ENCODE measurements around the gene PRG2.

Gene PRG2

DNA sequence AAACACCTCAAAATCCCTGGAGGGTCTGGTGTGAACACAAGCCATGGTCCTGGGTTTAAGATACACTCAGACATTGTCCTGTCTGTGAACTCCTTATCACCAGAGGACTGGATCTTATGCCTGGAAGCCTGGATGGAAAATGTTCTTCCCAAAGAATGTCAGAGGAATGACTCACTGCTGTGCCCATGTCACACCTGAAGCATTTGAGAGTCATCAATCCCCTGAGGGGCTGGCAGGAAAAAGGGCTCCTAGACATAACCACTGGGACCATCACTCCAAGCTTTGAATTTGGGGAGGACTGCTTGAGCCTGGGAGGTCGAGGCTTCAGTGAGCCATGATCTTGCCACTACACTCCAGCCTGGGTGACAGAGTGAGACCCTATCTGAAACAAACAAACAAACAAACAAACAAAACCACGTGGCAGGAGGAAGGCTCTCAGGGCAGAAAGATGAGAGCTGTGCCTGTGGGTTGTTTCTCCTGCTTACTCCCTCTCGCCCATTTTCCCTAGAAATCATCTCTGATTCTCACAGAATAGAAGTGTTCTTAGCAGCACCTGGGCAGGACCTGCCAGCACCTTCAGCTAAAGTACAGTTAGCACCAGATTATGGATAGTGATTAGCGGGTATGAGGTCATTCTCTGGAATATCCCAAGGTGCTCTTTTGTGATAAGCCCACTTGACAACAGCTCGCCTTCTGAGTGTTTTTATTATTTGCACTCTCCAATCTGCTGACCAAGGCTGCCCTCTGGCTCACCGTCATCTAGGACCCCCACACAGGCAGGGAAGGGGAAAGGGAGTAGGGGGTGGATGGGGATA lies 11.9 kb upstream of the PRG2 start:
- no peak for DNase-seq
- in situ Hi-C loops (cut with HindIII; ENCODE audit: low pct_ligation_motif_present, low pct_unique_long_range_greater_than_20kb, low sequenced_read_pairs), result no loop called here

DNA sequence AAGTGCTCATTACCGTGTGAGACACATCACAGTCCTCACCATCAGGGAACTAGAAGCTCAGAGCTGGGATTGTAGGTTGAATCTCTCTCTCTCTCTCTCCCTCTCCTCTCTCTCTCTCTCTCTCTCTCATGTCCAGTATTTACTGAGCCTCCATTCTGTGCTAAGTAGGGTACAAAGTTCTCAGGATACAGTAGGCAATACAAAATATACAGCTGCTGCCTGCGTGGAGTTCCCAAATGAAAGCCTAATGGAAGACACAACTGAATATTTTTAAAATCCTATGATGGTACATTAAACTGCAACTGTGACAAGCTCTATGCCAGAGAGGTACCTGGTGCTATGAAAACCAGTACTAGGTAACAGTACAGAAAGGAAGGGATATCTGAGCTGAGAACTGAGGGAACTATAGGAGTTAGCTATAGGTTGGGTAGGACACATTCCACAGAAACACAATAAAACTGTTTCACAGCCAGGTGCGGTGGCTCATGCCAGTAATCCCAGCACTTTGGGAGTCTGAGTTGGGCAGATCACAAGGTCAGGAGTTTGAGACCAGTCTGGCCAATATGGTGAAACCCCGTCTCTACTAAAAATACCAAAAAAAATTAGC lies 9.6 kb upstream of the PRG2 start:
- in situ Hi-C loops (cut with HindIII; ENCODE audit: low pct_ligation_motif_present, low pct_unique_long_range_greater_than_20kb, low sequenced_read_pairs), result no loop called here
- DNase-seq, result no peak

DNA sequence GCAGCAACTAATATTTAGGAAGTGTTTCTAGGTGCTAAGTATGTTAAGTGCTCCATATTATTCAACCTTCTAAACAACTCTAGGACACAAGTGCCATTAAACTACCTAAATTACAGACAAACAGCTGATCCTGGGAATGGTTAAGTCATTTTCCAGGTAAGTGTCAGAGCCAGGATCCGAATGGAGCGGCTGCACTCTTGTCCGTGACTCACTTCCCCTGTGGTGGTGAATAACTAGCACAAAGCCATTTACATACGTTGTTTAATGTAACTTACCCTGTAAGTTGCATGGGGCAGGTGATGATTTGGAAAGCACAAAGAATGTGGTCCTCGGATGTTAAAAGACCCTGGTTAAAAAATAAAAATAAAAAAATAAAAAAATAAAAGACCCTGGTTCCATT lies 8.8 kb upstream of the PRG2 start:
- DNase-seq, result no peak
- in situ Hi-C loops (cut with HindIII; ENCODE audit: low pct_ligation_motif_present, low pct_unique_long_range_greater_than_20kb, low sequenced_read_pairs), result no loop called here

DNA sequence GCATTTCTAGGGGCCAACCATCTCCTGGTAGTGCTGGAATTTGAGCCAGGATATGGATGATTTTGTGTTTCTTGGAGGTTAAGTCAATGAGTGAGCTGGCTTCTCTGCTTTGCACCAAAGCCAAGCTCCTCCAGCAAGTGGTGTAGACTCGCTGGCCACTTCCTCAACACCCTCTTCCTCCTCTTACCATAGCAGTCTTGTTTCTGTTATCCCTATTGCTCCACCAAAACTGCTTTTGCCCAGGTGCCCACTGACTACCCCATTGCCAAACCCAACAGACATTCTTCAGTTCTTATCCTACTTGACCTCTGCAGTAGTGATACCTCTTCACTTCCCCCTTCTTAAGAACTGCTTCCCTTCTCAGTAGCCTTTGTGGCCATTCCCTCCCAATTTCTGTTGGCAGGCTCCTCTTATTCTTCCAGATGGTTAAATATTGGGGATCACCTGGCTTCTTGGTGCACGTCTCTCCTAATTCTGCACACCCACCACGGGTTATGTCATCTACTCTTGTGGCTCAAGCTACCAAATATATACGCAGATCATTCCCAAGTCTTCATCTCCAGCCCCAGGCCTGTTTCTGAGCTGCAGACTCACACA lies 7.0 kb upstream of the PRG2 start:
- in situ Hi-C loops (cut with HindIII; ENCODE audit: low pct_ligation_motif_present, low pct_unique_long_range_greater_than_20kb, low sequenced_read_pairs), result no loop called here
- no peak for DNase-seq

DNA sequence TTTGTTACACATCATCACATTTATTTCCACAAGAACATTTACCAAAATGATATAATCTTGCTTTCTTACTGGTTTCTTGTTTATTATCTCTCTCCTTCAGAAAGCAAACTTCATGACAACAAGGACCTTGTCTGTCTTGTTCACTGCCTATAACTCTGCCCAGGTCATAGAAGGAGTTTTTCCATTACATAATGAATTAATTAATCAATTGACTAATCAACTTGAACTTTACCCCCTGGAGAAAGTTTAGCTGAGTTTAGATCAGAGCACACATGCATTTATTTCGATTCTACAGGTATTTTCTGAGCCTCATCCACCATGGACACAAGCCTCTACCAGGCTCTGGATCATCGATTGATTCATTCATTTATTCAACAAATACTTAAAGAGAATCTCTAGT lies 6.3 kb upstream of the PRG2 start:
- in situ Hi-C loops (cut with HindIII; ENCODE audit: low pct_ligation_motif_present, low pct_unique_long_range_greater_than_20kb, low sequenced_read_pairs), result no loop called here
- DNase-seq, result no peak

DNA sequence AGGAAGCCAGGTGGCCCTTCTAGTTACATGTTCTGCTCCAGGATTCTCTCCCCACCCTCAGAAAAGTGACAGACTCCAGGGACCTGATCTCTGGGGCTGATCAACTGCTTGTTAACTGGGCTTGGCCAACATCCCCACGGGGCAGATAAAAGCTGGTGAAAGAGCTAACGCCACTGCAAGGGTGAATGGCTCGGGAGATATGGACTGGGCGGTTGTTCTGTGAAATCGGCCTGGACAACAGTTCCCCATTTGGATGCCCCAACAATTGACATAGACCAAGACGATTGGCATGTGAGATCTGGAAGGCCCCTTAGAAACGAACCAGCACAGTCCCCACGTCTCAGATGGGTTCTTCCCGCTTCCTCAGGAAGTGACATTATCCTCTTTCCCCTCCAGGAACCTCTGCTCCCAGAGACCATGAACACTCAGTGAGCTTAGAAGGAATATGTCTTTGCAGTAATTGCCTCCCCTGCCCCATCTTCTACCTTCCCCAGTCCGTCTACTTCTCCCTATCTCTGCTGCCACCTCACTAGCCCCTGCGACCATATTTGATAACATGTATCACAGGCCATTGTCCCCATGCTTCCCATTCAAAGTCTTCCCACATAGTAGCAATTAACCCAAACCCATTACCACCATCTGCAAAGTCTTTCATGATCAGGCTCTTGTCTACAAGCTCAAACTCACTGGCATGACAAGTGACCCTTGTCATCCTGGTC lies 5.6 kb upstream of the PRG2 start:
- no peak for DNase-seq
- in situ Hi-C loops (cut with HindIII; ENCODE audit: low pct_ligation_motif_present, low pct_unique_long_range_greater_than_20kb, low sequenced_read_pairs), result no loop called here

DNA sequence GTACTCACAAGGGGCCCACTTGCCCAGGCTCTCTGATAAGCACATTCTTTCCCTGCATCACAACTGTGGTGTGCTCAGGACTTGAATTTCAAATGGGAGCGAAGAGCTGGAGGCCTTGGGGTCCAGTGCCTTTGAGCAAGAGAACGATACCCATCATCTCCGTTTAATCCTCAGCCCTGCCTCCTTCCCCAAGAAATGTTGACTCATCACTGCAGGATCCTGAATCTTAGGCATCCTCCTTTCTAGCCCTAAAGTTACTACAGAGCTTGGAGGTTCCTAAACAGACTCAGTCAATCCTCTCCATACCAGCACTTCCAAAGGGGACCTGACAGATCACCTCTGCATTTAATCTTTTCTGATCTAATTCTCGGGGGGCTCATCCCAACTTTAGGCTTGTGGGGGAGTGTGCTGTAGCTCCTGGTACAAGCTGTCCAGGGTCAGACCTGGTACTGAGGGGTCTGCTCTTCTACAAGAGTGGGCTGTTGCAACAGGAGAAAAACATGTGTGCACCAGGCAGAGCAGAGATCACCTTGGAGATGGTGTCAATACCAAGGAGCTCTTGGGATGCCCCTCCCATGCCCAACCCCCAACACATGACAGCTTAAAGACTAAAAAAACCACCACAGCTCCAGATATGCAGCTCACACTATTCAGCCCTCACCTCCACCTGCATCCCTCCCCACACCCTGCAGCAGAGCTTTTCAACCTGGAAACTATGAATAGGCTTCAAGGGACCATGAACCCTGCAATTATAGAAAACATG lies 3.9 kb upstream of the PRG2 start:
- in situ Hi-C loops (cut with HindIII; ENCODE audit: low pct_ligation_motif_present, low pct_unique_long_range_greater_than_20kb, low sequenced_read_pairs), result no loop called here
- DNase-seq, result no peak

DNA sequence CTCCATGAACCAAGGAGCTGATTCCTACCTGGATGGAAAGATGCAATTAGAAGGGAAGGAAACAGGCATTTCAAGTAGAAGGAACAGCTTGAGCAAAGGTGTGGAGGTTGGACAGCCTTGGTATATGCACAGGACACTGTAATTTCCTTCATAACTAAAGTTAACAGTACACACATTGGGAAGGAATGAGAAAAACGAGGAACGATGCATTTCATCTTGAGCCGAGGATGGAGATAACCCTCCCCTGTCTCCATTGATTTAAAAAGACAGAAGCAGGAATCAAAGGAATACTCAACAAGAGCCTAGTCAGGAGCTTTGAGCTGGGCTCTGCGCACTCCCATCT lies 2.3 kb upstream of the PRG2 start:
- DNase-seq, result no peak
- in situ Hi-C loops (cut with HindIII; ENCODE audit: low pct_ligation_motif_present, low pct_unique_long_range_greater_than_20kb, low sequenced_read_pairs), result no loop called here

DNA sequence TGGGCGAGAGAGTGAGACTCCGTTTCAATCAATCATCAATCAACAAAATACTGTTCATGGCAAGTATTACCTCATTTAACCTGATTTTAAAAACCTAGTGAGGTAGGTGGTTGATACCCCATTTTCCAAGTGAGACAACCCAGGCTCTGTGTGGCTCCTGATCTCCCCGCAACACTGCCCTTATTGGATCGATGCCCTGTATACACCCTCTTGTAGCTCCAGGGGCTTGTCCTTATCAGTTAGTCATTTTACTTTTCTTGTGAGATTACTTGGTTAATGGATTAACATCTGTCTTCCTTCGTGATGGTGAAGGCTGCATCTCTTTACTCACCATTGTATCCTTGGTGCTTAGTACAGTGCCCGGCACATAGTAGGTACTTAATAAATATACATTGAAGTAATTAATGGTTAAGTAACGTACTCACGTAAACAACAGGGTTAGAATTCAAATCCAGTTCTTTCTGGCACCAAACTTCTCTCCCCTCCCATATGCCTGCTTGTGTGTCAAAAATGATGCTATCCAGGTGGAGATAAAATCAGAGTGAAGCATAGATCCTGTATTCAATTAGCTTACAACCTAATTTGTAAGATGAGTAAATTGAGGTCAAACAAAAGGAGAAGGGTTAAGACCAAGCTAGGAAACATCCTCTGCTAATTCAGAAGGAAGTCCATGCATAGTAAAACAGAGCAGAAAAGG lies 1.8 kb upstream of the PRG2 start:
- in situ Hi-C loops (cut with HindIII; ENCODE audit: low pct_ligation_motif_present, low pct_unique_long_range_greater_than_20kb, low sequenced_read_pairs), result no loop called here
- no peak for DNase-seq

DNA sequence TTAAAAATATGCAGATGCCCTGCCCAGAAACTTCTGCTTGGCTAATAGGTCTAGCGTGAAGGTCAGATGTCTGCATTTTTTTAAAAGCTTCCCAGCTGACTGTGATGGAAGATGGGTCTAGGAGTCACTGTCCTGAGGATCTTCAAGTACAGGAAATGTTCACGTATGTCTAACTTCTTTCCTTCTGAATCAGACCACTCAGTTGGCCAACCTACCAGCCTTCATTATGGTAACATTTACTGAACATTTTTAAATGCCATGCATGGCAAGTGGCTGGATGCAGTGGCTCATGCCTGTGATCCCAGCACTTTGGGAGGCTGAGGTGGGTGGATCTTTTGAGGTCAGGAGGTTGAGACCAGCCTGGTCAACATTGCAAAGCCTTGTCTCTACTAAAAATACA lies 1.1 kb upstream of the PRG2 start:
- no peak for DNase-seq
- in situ Hi-C loops (cut with HindIII; ENCODE audit: low pct_ligation_motif_present, low pct_unique_long_range_greater_than_20kb, low sequenced_read_pairs), result no loop called here

DNA sequence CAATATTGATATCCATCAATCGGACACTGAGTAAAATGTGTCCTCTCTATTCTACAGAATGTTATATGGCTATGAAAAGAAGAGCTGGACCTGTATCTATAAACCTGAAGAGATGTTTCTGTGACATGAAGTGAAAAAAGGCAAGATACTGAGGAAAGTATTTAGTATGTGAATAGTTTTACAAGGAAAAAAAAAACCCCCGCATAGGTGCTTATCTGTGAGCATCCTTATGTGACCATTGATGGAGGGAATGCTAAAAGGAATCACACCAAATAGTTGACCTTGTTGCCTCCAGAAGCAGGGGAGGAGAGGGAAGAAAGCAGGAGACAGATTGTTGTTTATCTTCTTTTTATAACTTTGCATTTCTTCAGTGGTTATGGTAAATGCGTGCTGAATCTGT lies 661 bp upstream of the PRG2 start:
- in situ Hi-C loops (cut with HindIII; ENCODE audit: low pct_ligation_motif_present, low pct_unique_long_range_greater_than_20kb, low sequenced_read_pairs), result no loop called here
- no peak for DNase-seq

DNA sequence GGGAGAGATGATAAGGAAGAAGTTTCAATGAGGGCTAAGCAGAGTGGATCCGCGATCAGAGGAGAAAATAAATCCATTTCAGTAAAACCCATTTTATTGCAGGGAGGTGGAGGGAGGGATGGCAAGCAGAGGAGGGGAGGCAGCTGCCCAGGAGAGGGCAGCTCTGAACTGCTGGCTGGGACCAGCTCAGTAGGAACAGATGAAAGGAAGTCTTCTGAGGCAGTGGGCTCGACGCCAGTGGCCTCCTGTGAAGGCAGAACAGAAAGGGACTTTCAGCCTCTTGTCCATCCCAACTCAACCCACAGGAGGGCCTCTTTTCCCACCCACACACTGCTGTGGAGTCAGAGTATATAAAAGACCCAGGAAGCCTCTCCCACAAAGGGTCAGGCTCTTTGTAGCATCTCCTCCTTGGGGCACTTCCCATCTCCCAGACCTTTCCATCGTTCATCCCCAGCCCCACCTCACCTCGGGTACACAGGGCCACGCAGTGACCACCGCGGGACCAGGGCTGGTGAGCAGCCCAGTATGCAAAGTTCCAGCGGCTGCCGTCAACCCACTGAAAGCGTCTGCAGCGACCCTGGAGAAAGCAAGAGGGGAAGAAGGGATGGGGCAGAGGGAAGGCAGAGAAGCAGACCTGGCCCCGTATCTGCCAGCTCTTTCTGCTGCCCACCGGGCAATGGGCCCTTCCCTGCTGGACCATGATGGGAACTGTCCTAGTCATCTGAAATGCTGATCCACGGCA lies 3.0 kb downstream of the PRG2 start:
- DNase-seq, result no peak
- in situ Hi-C loops (cut with HindIII; ENCODE audit: low pct_ligation_motif_present, low pct_unique_long_range_greater_than_20kb, low sequenced_read_pairs), result no loop called here

DNA sequence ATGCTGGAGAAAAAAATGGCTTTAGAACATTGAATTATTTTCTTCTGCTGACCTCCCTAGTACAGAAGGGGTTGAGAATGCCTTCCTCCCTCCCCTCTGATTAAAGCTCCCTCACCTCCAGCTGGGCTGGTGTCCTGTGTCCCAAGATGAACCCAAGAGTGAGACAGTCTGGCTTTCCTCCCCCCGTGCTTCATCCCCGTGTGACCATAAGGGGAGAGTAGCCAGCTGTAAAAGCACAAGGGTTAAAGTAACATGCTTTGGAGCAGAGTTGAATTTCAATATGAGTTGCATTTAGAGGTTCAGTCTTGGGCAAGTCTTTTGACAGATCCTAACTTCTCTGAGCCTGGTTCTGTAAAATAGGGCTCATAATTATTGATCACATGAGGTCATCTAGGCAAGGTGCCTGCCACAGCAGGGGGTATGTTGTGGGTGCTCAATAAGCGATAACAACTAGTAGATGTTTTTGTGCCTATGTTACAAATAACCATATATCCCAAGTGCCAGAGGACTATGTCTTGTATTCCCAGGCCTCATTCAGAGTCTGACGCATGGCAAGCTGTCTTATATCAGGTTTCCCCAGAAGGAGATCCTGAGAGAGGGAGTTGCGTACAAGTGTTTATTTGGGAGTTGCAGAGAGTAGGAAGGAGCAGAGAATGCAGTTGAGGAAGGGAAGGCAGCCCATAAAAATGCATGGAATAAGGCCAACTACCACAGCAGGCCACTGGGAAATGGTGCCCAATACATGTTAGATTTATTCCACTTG lies 4.1 kb downstream of the PRG2 start:
- no peak for DNase-seq
- in situ Hi-C loops (cut with HindIII; ENCODE audit: low pct_ligation_motif_present, low pct_unique_long_range_greater_than_20kb, low sequenced_read_pairs), result no loop called here

DNA sequence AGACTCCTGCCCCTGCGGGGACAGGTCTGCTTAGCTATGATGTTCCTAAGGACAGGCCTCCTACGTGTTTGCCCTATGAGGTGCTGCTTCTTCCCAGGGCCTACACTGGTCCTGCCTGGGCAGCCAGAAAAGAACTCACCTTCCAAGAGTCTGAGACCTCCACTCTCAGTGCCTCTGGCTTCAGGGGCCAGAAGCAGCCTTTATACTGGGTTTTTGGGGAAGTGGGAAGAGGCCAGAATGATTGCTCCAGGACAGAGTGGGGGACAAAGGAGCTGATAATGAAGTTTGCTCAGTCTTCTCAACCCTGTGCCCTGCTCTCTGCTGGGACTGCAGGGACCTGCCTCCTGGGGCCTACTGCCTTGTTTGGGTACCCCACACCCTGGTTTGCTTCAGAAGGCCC lies 9.5 kb downstream of the PRG2 start, which contains the start of gene PRG3:
PRG3 (minus strand) TSS at position 176 of the 400 bp plus-strand sequence. CDS start 442 bp downstream, outside the sequence.
- in situ Hi-C loops (cut with HindIII; ENCODE audit: low pct_ligation_motif_present, low pct_unique_long_range_greater_than_20kb, low sequenced_read_pairs), result no loop called here
- no peak for DNase-seq

DNA sequence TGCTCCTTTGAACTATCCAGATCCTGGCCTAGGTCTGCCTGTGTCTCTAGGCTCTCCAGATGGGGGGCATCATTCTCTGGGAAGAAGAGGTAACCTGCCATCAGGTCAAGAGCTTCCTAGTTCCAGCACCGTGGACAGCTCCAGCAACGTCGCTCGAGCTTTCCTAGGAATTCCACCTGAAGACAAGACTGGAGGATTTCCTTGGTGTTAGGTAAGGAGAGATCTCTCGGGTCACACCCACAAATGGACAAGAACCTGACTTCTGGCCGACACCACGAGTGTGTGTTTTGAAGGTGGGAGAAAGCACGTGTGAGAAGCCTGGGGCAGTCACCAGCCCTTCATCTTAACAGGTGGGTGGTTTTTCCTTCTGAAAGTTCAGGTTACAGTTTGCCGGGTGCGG lies 10.7 kb downstream of the PRG2 start:
- in situ Hi-C loops (cut with HindIII; ENCODE audit: low pct_ligation_motif_present, low pct_unique_long_range_greater_than_20kb, low sequenced_read_pairs), result no loop called here
- DNase-seq, result peak; percentile 35

DNA sequence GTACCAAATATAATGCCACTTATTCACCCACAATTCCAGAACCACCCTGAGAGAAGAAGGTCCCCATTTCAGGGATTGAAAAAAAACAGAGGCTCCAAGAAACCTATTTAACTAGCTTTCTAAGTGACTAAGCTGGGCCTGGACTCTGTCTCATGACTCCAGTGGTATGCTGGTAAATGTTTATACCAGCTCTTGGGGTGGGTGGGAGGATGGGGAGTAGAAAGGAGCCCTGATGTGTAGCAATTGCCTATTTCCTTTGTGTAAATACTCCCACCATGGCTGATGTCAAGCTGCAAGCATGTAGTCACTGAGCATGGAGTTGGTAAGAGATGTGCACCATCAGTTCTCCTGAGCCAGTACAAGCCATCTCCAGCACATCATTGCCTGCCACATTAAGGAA lies 12.3 kb downstream of the PRG2 start:
- DNase-seq, result no peak
- in situ Hi-C loops (cut with HindIII; ENCODE audit: low pct_ligation_motif_present, low pct_unique_long_range_greater_than_20kb, low sequenced_read_pairs), result no loop called here

DNA sequence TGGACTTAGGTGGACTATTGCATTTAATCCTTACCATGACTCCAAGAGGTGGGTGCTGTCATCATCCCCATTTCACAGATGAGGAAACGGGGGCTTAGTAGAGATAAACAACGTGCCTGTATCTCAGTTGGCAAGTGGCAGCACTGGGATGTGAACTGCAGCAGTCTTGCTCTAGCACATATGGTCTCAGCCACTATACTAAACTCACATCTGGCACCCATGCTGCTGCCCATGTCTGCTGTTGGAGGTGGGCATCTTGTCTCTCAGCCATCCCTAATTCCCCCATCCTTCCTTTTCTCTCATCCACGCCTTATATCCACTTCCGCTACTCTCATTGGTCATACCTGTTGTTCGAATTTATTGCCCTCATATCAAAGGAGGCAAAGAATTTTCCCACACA lies 13.3 kb downstream of the PRG2 start:
- in situ Hi-C loops (cut with HindIII; ENCODE audit: low pct_ligation_motif_present, low pct_unique_long_range_greater_than_20kb, low sequenced_read_pairs), result no loop called here
- no peak for DNase-seq
